GM19397 (cell line): ENCODE results near the gene SULT1B1.

Experiments
- ATAC-seq: cut with Tn5 transposase; IDR thresholded peaks from one replicate; pipeline ENCODE4 v1.9.1; 2021; ENCODE audit warnings: mild to moderate bottlenecking, moderate library complexity; ENCODE audit not compliant: unreplicated experiment

Gene SULT1B1

GRCh38 chr4:69702201-69702600, 58.2 kb downstream of the SULT1B1 start:
- ATAC-seq = no peak

DNA sequence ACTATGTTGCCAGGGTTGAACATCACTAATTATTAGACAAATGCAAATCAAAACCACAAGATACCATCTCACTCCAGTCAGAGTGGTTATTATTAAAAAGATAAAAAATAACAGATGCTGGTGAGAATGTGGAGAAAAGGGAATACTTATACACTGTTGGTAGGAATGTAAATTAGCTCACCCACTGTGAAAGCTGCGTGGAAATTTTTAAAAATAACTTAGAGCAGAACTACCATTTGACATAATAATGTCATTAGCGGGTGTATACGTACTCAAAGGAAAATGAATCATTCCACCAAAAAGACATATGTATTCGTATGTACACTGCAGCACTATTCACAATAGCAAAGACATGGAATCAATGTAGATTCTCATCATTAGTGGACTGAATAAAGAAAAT, 58.7 kb downstream of the SULT1B1 start:
- no peak for ATAC-seq

- no peak for ATAC-seq
These were observed 62.7 kb downstream of the SULT1B1 start for GRCh38 chr4:69697536-69698242.

DNA sequence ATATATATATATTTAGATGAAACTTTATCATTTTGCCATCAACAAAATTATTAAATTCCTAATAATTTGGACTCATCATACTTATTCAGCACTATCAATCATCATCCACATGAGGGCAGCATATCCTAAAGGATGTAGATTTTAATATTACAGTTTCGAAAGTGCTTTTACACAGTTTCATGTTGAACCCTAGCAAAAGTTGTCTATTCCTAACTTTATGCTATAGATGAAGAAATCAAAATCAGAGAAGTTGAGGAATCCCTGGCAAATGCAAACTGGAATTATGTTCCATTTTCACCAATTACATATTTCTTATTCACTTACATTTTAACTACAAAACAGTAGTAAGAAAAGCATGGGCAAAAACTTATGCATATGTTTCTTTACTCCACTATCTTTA, 70.8 kb downstream of the SULT1B1 start:
- no peak for ATAC-seq

GRCh38 chr4:69684804-69685203, 75.6 kb downstream of the SULT1B1 start:
- no peak for ATAC-seq
